ENCODE results near the gene KCNS1.

Gene KCNS1

DNA sequence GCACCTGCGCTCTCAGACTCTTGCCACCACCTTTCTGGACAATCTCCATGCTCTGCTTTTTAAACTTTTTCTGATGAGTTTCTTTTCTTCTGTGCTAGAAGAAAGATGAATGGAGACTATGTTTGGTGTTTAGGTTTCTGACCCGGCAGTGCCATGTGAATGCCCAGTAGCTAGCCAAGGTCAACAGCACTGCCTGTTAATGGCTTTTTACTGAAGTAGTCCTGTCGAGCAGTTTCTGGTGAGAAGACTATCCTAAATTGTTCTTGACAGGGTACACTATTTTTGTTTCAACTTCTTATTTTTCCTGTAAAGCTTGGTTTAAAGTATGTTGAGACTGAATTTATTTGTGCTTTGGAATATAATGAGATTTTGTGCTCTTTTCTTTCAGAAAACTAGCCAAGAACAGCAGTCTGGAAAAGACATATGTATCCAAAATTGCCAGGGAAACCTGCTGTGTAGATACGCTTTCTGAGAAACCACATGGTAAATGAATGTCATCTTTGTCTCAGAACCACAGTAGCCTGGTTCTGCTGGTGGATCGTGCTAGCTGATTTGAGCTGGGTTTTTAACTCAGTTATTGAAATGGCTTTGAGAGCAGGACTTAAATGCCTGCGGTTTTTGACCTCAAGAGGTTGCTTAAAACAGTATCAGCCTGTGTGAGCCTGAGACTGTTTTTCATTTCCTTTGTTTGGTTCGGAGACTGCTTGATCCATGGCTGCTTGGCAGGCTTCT lies 48.1 kb downstream of the KCNS1 start:
- Histone ChIP-seq H3K36me3 (ENCODE audit: control insufficient read depth, insufficient read depth, low read length) (no peaks in the 10 kb centered on the region), H3K9me3 (ENCODE audit: control insufficient read depth, insufficient read depth, low read length) (no peaks in the 10 kb centered on the region), H3K4me3 (ENCODE audit: low read length) (no peak overlapping the region), H3K27me3 (ENCODE audit: control insufficient read depth, insufficient read depth, low read length) (no peaks in the 10 kb centered on the region), H3K27ac (ENCODE audit: low read length) (no peak overlapping the region), H3K4me1 (ENCODE audit: control insufficient read depth, insufficient read depth, low read length) (no peaks in the 10 kb centered on the region)
- no peak for DNase-seq (ENCODE audit: low read depth, low spot score)
- WGBS (ENCODE audit: insufficient coverage, insufficient read length) = no CpG with 5 or more reads among the region's 7 CpGs

DNA sequence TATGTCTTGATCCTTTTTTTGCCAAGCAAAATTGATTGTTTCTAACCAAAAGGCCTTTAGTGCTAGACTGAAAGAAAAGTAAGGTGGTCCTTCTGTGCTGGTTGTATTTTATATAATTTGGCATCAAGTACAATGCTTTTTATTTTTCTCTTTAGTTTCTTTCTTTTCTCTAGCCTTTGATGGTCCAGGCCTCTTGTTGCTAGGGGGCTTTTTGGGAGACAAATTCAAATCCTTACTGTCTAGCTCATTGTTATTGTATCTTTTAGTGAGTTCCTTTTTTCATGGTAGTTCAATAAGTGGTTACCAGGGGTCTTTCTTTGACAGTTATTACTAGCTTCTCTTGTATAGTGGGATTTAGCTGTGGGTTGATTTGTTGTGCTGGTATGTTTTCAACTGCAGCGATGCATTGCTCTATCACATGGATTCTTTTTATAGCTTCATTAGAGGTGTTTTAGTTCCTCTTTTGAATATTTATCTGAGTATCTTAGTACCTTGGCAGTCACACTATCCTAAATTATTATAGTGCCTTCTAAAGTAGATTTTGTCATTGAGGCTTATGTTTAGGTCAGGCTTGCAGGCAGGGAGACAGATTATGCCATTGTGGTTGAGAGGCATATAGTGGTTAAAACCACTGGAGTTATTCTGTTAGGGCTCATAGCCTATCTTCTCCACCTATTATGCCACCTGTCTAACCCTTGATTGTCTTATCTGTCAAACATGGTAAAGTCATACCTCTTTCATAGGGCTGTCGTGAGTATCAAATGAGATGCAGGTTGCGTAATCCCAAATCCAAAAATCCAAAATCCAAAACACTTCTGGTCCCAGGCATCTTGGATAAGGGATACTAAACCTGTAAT lies 49.5 kb downstream of the KCNS1 start:
- Histone ChIP-seq H3K4me3 (ENCODE audit: low read length) (no peak overlapping the region), H3K27ac (ENCODE audit: low read length) (no peak overlapping the region), H3K4me1 (ENCODE audit: control insufficient read depth, insufficient read depth, low read length) (no peaks in the 10 kb centered on the region), H3K9me3 (ENCODE audit: control insufficient read depth, insufficient read depth, low read length) (no peaks in the 10 kb centered on the region), H3K27me3 (ENCODE audit: control insufficient read depth, insufficient read depth, low read length) (no peaks in the 10 kb centered on the region), H3K36me3 (ENCODE audit: control insufficient read depth, insufficient read depth, low read length) (no peaks in the 10 kb centered on the region)
- no CpG with 5 or more reads among the region's 3 CpGs for WGBS (ENCODE audit: insufficient coverage, insufficient read length)
- DNase-seq (ENCODE audit: low read depth, low spot score) = no peak

DNA sequence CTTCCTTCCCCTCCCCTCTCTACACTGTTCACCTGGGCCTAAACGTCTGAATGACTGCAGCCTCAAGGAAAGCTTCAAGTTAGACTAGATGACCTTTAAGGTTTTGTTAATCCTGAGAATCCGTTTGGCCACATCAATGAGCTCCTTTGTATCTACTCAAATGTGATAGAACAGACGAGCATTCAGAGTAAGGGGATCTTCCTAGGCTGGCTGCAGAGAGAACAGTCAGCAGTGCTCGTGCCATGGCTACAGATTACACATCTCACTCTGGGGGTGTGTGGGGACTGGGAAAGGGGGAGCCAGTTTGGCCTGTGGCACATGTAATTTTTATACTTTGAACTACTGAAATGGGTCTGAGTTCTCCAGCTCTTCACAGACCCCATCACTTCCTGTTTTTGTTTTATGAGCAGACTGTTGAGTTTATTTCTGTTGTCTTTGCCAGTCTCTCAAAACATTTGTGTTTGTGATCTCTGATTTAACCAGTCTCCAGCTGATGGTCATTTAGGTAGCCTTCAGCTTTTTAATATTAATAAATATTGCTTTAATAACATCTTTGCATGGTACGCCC lies 50.9 kb downstream of the KCNS1 start:
- Histone ChIP-seq H3K9me3 (ENCODE audit: control insufficient read depth, insufficient read depth, low read length) (no peaks in the 10 kb centered on the region), H3K27me3 (ENCODE audit: control insufficient read depth, insufficient read depth, low read length) (no peaks in the 10 kb centered on the region), H3K4me3 (ENCODE audit: low read length) (no peak overlapping the region), H3K27ac (ENCODE audit: low read length) (no peak overlapping the region), H3K36me3 (ENCODE audit: control insufficient read depth, insufficient read depth, low read length) (no peaks in the 10 kb centered on the region), H3K4me1 (ENCODE audit: control insufficient read depth, insufficient read depth, low read length) (no peaks in the 10 kb centered on the region)
- WGBS (ENCODE audit: insufficient coverage, insufficient read length) = no CpG with 5 or more reads among the region's 5 CpGs
- DNase-seq (ENCODE audit: low read depth, low spot score) = no peak

DNA sequence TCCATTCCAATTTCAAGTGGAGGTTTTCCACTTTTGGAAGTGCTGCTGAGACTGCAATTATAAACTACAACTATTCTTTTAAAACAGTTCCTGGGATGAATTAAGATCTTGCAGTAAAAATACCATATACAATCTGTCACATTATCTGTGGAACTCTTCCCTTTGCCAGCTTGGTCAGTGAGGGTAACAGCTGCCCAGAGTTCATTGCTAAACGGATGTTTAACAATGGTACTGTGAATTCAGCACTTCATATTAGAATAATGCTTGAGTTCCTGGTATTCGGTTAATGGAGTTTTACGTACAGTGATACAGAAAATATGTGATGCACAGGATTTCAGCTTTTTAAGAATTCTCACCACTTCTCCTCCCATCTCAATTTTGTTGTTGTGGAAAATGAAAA lies 51.5 kb downstream of the KCNS1 start:
- Histone ChIP-seq H3K9me3 (ENCODE audit: control insufficient read depth, insufficient read depth, low read length) (no peaks in the 10 kb centered on the region), H3K4me3 (ENCODE audit: low read length) (no peak overlapping the region), H3K36me3 (ENCODE audit: control insufficient read depth, insufficient read depth, low read length) (no peaks in the 10 kb centered on the region), H3K27ac (ENCODE audit: low read length) (no peak overlapping the region), H3K4me1 (ENCODE audit: control insufficient read depth, insufficient read depth, low read length) (no peaks in the 10 kb centered on the region), H3K27me3 (ENCODE audit: control insufficient read depth, insufficient read depth, low read length) (no peaks in the 10 kb centered on the region)
- WGBS (ENCODE audit: insufficient coverage, insufficient read length) = no CpG with 5 or more reads among the region's 3 CpGs
- no peak for DNase-seq (ENCODE audit: low read depth, low spot score)

DNA sequence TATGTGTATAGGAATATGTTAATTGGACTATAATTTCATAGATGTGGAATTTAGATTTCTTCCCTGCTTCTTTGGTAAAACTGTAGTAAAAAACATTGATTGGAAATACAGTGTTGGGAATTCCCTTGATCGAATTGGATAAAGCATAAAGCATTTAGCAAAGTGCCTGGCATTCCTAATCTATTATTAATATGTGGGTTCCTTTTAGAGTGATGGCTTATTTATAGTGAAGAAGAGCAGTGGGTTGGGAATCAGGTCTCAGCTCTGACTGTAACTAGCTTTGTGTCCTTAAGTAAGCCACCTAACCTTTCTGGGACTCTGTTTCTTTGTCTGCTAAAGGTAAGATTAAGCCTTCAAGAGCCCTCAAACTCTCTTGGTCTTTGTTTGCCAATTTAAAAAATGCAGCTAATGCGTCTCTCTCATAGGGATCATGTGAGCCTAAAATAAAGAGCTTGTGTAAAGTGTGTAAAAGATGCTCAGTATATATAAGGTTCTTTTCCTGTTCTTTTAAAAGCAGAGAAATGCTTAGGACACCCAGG lies 53.3 kb downstream of the KCNS1 start:
- Histone ChIP-seq H3K27ac (ENCODE audit: low read length) (no peak overlapping the region), H3K36me3 (ENCODE audit: control insufficient read depth, insufficient read depth, low read length) (no peaks in the 10 kb centered on the region), H3K4me1 (ENCODE audit: control insufficient read depth, insufficient read depth, low read length) (no peaks in the 10 kb centered on the region), H3K9me3 (ENCODE audit: control insufficient read depth, insufficient read depth, low read length) (no peaks in the 10 kb centered on the region), H3K27me3 (ENCODE audit: control insufficient read depth, insufficient read depth, low read length) (no peaks in the 10 kb centered on the region), H3K4me3 (ENCODE audit: low read length) (no peak overlapping the region)
- WGBS (ENCODE audit: insufficient coverage, insufficient read length) = no CpG with 5 or more reads among the region's 2 CpGs
- no peak for DNase-seq (ENCODE audit: low read depth, low spot score)

DNA sequence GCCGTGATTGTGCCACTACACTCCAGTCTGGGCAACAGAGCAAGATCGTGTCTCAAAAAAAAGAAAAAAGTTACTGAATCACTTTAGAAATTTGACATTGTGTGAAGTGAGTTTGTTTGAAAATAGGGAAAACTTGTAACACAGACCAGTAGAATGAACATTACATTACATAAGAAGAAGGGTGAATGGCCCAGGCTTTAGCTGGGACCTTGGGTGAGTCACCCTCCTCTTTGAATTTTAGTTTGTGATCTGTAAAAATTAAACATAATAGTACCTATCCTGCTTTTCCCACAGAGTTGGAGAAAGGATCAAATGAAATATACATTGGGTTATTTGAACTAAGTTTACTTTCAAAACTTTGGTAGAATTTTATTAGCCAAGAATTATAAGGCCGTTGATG lies 56.3 kb downstream of the KCNS1 start:
- Histone ChIP-seq H3K27me3 (ENCODE audit: control insufficient read depth, insufficient read depth, low read length) (no peaks in the 10 kb centered on the region), H3K9me3 (ENCODE audit: control insufficient read depth, insufficient read depth, low read length) (no peaks in the 10 kb centered on the region), H3K4me3 (ENCODE audit: low read length) (no peak overlapping the region), H3K4me1 (ENCODE audit: control insufficient read depth, insufficient read depth, low read length) (no peaks in the 10 kb centered on the region; the same call in 1 of the 2 replicates), H3K27ac (ENCODE audit: low read length) (no peak overlapping the region), H3K36me3 (ENCODE audit: control insufficient read depth, insufficient read depth, low read length) (no peaks in the 10 kb centered on the region)
- WGBS (ENCODE audit: insufficient coverage, insufficient read length) = no CpG with 5 or more reads among the region's 3 CpGs
- no peak for DNase-seq (ENCODE audit: low read depth, low spot score)

DNA sequence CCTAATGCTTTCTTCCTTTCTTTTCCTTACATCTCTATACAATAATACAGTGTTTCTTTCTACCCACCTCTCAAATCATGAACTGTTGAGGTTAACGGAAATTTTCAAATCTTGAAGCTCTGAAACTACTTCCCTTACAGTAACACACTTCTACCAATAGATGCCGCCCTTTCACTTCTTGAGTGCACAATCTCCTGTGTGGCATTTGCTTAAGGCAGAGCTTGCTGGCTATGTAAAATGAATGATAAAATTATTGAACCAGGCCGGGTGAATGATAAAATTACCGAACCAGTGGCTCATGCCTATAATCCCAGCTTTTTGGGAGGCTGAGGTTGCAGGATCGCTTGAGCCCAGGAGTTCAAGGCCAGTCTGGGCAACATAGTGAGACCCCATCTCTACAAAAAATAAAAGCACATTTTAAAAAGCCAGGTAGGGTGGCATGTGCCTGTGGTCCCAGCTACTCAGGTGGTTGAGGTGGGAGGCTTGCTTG lies 56.8 kb downstream of the KCNS1 start:
- no peaks in the 10 kb centered on the region for H3K9me3 ChIP-seq (ENCODE audit: control insufficient read depth, insufficient read depth, low read length)
- no peak overlapping the region for H3K4me3 ChIP-seq (ENCODE audit: low read length)
- H3K4me1 ChIP-seq (ENCODE audit: control insufficient read depth, insufficient read depth, low read length) = no peaks in the 10 kb centered on the region; the same call in 1 of the 2 replicates
- no peak overlapping the region for H3K27ac ChIP-seq (ENCODE audit: low read length)
- DNase-seq (ENCODE audit: low read depth, low spot score) = peak; percentile 47
- no peaks in the 10 kb centered on the region for H3K27me3 ChIP-seq (ENCODE audit: control insufficient read depth, insufficient read depth, low read length)
- no peaks in the 10 kb centered on the region for H3K36me3 ChIP-seq (ENCODE audit: control insufficient read depth, insufficient read depth, low read length)
- no CpG with 5 or more reads among the region's 5 CpGs for WGBS (ENCODE audit: insufficient coverage, insufficient read length)

DNA sequence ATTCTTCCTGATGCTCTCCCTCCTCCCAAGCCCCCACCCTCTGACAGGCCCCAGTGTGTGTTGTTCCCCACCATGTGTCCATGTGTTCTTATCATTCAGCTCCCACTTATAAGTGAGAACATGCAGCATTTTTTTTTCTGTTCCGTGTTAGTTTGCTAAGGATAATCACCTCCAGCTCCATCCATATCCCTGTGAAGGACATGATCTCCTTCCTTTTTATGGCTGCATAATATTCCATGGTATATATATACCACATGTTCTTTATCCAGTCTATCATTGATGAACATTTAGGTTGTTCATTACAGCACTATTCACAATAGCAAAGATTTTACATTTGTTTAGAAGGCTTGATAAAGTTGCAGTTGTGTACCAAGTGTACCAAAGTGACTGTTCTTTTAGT lies 57.9 kb downstream of the KCNS1 start:
- no peaks in the 10 kb centered on the region; the same call in 1 of the 2 replicates for H3K4me1 ChIP-seq (ENCODE audit: control insufficient read depth, insufficient read depth, low read length)
- WGBS (ENCODE audit: insufficient coverage, insufficient read length) = no CpG with 5 or more reads among the region's 1 CpG
- no peaks in the 10 kb centered on the region for H3K36me3 ChIP-seq (ENCODE audit: control insufficient read depth, insufficient read depth, low read length)
- no peak overlapping the region for H3K4me3 ChIP-seq (ENCODE audit: low read length)
- H3K27ac ChIP-seq (ENCODE audit: low read length) = no peak overlapping the region
- DNase-seq (ENCODE audit: low read depth, low spot score) = no peak
- no peaks in the 10 kb centered on the region for H3K27me3 ChIP-seq (ENCODE audit: control insufficient read depth, insufficient read depth, low read length)
- H3K9me3 ChIP-seq (ENCODE audit: control insufficient read depth, insufficient read depth, low read length) = no peaks in the 10 kb centered on the region
